OCI-LY1 (cell line): ENCODE measurements around the gene ACTL8.

Experiments
- H2AFZ ChIP-seq: fragments of 200-600 bp; sonication (generic), shearing (Covaris generic); 2 replicates; pipeline ENCODE4 v1.6.0; 2014; ENCODE audit warnings: antibody characterized with exemption, mild to moderate bottlenecking, low read length
- H3F3A ChIP-seq: fragments of 200-600 bp; sonication (generic), shearing (Covaris generic); 2 replicates; pipeline ENCODE4 v1.6.0; 2014; ENCODE audit warnings: mild to moderate bottlenecking, antibody characterized with exemption, low read length, moderate library complexity; ENCODE audit not compliant: insufficient read depth
- H3K27ac ChIP-seq: fragments of 200-600 bp; sonication (generic); 2 replicates; pipeline ENCODE4 v1.5.1; 2014; ENCODE audit warnings: low read length, mixed run types, mild to moderate bottlenecking, low read depth; ENCODE audit not compliant: poor library complexity, severe bottlenecking
- H3K27me3 ChIP-seq: fragments of 200-600 bp; sonication (generic); 2 replicates; pipeline ENCODE4 v1.6.0; 2014; ENCODE audit warnings: antibody characterized with exemption, mild to moderate bottlenecking, low read length, moderate library complexity; ENCODE audit not compliant: insufficient read depth
- H3K36me3 ChIP-seq: fragments of 200-600 bp; sonication (generic); 2 replicates; pipeline ENCODE4 v1.6.1; 2014; ENCODE audit warnings: mild to moderate bottlenecking, antibody characterized with exemption, low read length, moderate library complexity, mixed read lengths; ENCODE audit not compliant: insufficient read depth
- H3K4me1 ChIP-seq: fragments of 200-600 bp; sonication (generic); 2 replicates; pipeline ENCODE4 v1.5.1; 2014; ENCODE audit warnings: mild to moderate bottlenecking, low read length, moderate library complexity; ENCODE audit not compliant: insufficient read depth, severe bottlenecking
- H3K4me2 ChIP-seq: fragments of 200-600 bp; sonication (generic), shearing (Covaris generic); 2 replicates; pipeline ENCODE4 v1.6.1; 2014; ENCODE audit warnings: low read length
- H3K4me3 ChIP-seq: fragments of 200-600 bp; sonication (generic); 2 replicates; pipeline ENCODE4 v1.5.1; 2014; ENCODE audit warnings: low read length, low read depth, mild to moderate bottlenecking, mixed read lengths; ENCODE audit not compliant: poor library complexity, severe bottlenecking
- H3K79me2 ChIP-seq: fragments of 200-600 bp; shearing (Covaris generic); 2 replicates; pipeline ENCODE4 v1.6.1; 2016; ENCODE audit warnings: mixed run types, low read length, mixed read lengths; ENCODE audit not compliant: insufficient read depth
- H3K9ac ChIP-seq: fragments of 200-600 bp; sonication (generic), shearing (Covaris generic); 2 replicates; pipeline ENCODE4 v1.6.1; 2014; ENCODE audit warnings: mild to moderate bottlenecking, low read length, mixed read lengths
- H3K9me2 ChIP-seq: fragments of 200-600 bp; sonication (generic), shearing (Covaris generic); 2 replicates; pipeline ENCODE4 v1.6.1; 2014; ENCODE audit warnings: low read depth, mild to moderate bottlenecking, low read length, mixed read lengths
- H3K9me3 ChIP-seq: fragments of 200-600 bp; shearing (Covaris generic); 2 replicates; pipeline ENCODE4 v1.6.1; 2014; ENCODE audit warnings: low read length, mixed read lengths
- H4K20me1 ChIP-seq: fragments of 200-600 bp; sonication (generic), shearing (Covaris generic); 2 replicates; pipeline ENCODE4 v1.6.0; 2016; ENCODE audit warnings: mild to moderate bottlenecking, low read length; ENCODE audit not compliant: insufficient read depth
- CTCF ChIP-seq: fragments of 200-600 bp; sonication (generic), shearing (Covaris generic); IDR thresholded peaks from 2 replicates; pipeline ENCODE4 v1.5.1; 2017; ENCODE audit warnings: mild to moderate bottlenecking, antibody characterized with exemption, low read length, moderate library complexity, mixed read lengths
- EZH2 ChIP-seq: fragments of 200-600 bp; sonication (generic), shearing (Covaris generic); IDR thresholded peaks from 2 replicates; pipeline ENCODE4 v1.8.0; 2017; ENCODE audit warnings: borderline replicate concordance, mixed run types, mild to moderate bottlenecking, antibody characterized with exemption, low read length, moderate library complexity, mixed read lengths

ACTL8 gene

GRCh38 chr1:17789926-17790325, 34.8 kb downstream of the ACTL8 start:
- H3K9me2 ChIP-seq = no peaks in the 10 kb centered on the region
- peaks cover 5% of the 10 kb centered on the region; the same call in 1 of the 2 replicates for H3K27me3 ChIP-seq
- H3F3A ChIP-seq = no peaks in the 10 kb centered on the region
- no peak overlapping the region for H3K9ac ChIP-seq
- H3K9me3 ChIP-seq = no peaks in the 10 kb centered on the region
- H2AFZ ChIP-seq = no peak overlapping the region
- H3K4me1 ChIP-seq = no peaks in the 10 kb centered on the region
- H3K27ac ChIP-seq = no peak overlapping the region
- no peaks in the 10 kb centered on the region for H3K36me3 ChIP-seq
- TF ChIP-seq CTCF = no peak
- no peak for TF ChIP-seq EZH2
- H4K20me1 ChIP-seq = no peaks in the 10 kb centered on the region
- no peak overlapping the region for H3K4me2 ChIP-seq
- no peaks in the 10 kb centered on the region for H3K79me2 ChIP-seq
- H3K4me3 ChIP-seq = no peak overlapping the region

- Histone ChIP-seq H2AFZ (no peak overlapping the region), H3F3A (no peaks in the 10 kb centered on the region), H3K9me2 (no peaks in the 10 kb centered on the region), H3K27ac (no peak overlapping the region), H3K4me3 (no peak overlapping the region), H3K4me2 (no peak overlapping the region), H3K36me3 (no peaks in the 10 kb centered on the region), H4K20me1 (no peaks in the 10 kb centered on the region), H3K27me3 (peaks cover 5% of the 10 kb centered on the region; the same call in 1 of the 2 replicates), H3K79me2 (no peaks in the 10 kb centered on the region), H3K9ac (no peak overlapping the region), H3K9me3 (no peaks in the 10 kb centered on the region), H3K4me1 (no peaks in the 10 kb centered on the region)
- no peak for TF ChIP-seq EZH2
- no peak for TF ChIP-seq CTCF
Measured at GRCh38 chr1:17790383-17791054, 35.4 kb downstream of the ACTL8 start.

- Histone ChIP-seq H4K20me1 (no peaks in the 10 kb centered on the region), H3K4me2 (no peak overlapping the region), H3K4me3 (no peak overlapping the region), H3K36me3 (no peaks in the 10 kb centered on the region), H3K79me2 (no peaks in the 10 kb centered on the region), H3K9ac (no peak overlapping the region), H3K4me1 (no peaks in the 10 kb centered on the region), H3F3A (no peaks in the 10 kb centered on the region), H3K9me3 (no peaks in the 10 kb centered on the region), H3K27ac (no peak overlapping the region), H3K27me3 (peaks cover 5% of the 10 kb centered on the region; the same call in 1 of the 2 replicates), H3K9me2 (no peaks in the 10 kb centered on the region), H2AFZ (no peak overlapping the region)
- TF ChIP-seq CTCF = no peak
Measured at GRCh38 chr1:17791055-17791390, 35.9 kb downstream of the ACTL8 start.
